ENCODE data around the gene VPS4B.

VPS4B gene

GRCh38 chr18:63410792-63411191, 11.5 kb downstream of the VPS4B start:
- TF ChIP-seq MZF1 (tag by site-specific recombination; IDR thresholded peaks at IDR 0.05; ENCODE audit: borderline replicate concordance), result no peak
- TF ChIP-seq SCRT1 (tag by site-specific recombination; IDR thresholded peaks at IDR 0.05; ENCODE audit: borderline replicate concordance), result peak; percentile 50; the same call in 1 of the 2 replicates
- TF ChIP-seq PRDM1 (tag by site-specific recombination; IDR thresholded peaks at IDR 0.05), result no peak
- TF ChIP-seq ZBTB49 (tag by site-specific recombination; IDR thresholded peaks at IDR 0.05; ENCODE audit: low read depth), result no peak
- peak; percentile 52; the same call in 1 of the 2 replicates for TF ChIP-seq ZNF366 (tag by site-specific recombination; conservative IDR thresholded peaks at IDR 0.05)
- TF ChIP-seq SCRT2 (tag by site-specific recombination; IDR thresholded peaks at IDR 0.05), result peak; percentile 91
- 0 out of 2 replicates have a peak, but pooled peaks have one; percentile 19 for TF ChIP-seq ZNF692 (tag by site-specific recombination; IDR thresholded peaks at IDR 0.05)
- TF ChIP-seq ZNF350 (tag by site-specific recombination; IDR thresholded peaks at IDR 0.05), result no peak
- TF ChIP-seq ZSCAN4 (tag by site-specific recombination; IDR thresholded peaks at IDR 0.05), result no peak
- peak; percentile 62; the same call in 1 of the 2 replicates for TF ChIP-seq FEZF1 (tag by site-specific recombination; IDR thresholded peaks at IDR 0.05)
- 0 out of 2 replicates have a peak, but pooled peaks have one; percentile 20 for TF ChIP-seq SP7 (tag by site-specific recombination; IDR thresholded peaks at IDR 0.05)
- TF ChIP-seq ZNF521 (tag by site-specific recombination; IDR thresholded peaks at IDR 0.05), result no peak
- peak; percentile 59 for TF ChIP-seq PRDM6 (tag by site-specific recombination; IDR thresholded peaks at IDR 0.05)
- ChIA-PET POLR2A (interaction anchor here (0.6 to 2.1 kb wide), 4 partner anchors 11 to 58 kb away, joined by 3 to 14 read pairs (median 3); partner anchors contain the start of gene VPS4B), CTCF (interaction anchor here (0.7 to 1.7 kb wide), 5 partner anchors 11 to 101 kb away, joined by 3 to 5 read pairs (median 4); partner anchors contain the start of gene VPS4B)
- no peaks in the 10 kb centered on the region for H3K9me3 ChIP-seq (ENCODE audit: control insufficient read depth, insufficient read depth, low read depth, low read length)
- H3K4me3 ChIP-seq (ENCODE audit: low read depth, low read length), result no peak overlapping the region
- no peaks in the 10 kb centered on the region for H3K4me1 ChIP-seq (ENCODE audit: control insufficient read depth, insufficient read depth, low read length)
- no peak overlapping the region for H3K27ac ChIP-seq (ENCODE audit: extremely low read depth, low read depth, low read length)
- H3K36me3 ChIP-seq (ENCODE audit: control insufficient read depth in 2 of 2, insufficient read depth in 1 of 2, low read length in 2 of 2), result peaks cover 41 to 60% of the 10 kb centered on the region in 2 experiments

- ChIA-PET CTCF (interaction anchor here (0.6 to 1.0 kb wide), 2 partner anchors 12 to 45 kb away, joined by 3 to 4 read pairs; no protein-coding TSS in a partner anchor), POLR2A (interaction anchor here (2.1 kb wide), 1 partner anchor 13 kb away, joined by 14 read pairs; the partner anchor contains the start of gene VPS4B)
- no peak overlapping the region for H3K4me3 ChIP-seq (ENCODE audit: low read depth, low read length)
- H3K27ac ChIP-seq (ENCODE audit: extremely low read depth, low read depth, low read length), result no peak overlapping the region
- peaks cover 48 to 49% of the 10 kb centered on the region in 2 experiments for H3K36me3 ChIP-seq (ENCODE audit: control insufficient read depth in 2 of 2, insufficient read depth in 1 of 2, low read length in 2 of 2)
- H3K4me1 ChIP-seq (ENCODE audit: control insufficient read depth, insufficient read depth, low read length), result no peaks in the 10 kb centered on the region
- H3K9me3 ChIP-seq (ENCODE audit: control insufficient read depth, insufficient read depth, low read depth, low read length), result no peaks in the 10 kb centered on the region
- TF ChIP-seq ZNF416 (tag by site-specific recombination; IDR thresholded peaks at IDR 0.05) (no peak), HIC1 (tag by site-specific recombination; IDR thresholded peaks at IDR 0.05) (no peak), ZNF473 (tag by site-specific recombination; IDR thresholded peaks at IDR 0.05) (no peak), ZNF169 (tag by site-specific recombination; IDR thresholded peaks at IDR 0.05) (no peak), ZNF561 (tag by site-specific recombination; IDR thresholded peaks at IDR 0.05; ENCODE audit: borderline replicate concordance) (no peak), PATZ1 (tag by site-specific recombination; IDR thresholded peaks at IDR 0.05) (no peak), ZBTB6 (tag by site-specific recombination; IDR thresholded peaks at IDR 0.05) (no peak), ZNF529 (tag by site-specific recombination; IDR thresholded peaks at IDR 0.05; ENCODE audit: insufficient replicate concordance) (no peak)
These were observed 13.0 kb downstream of the VPS4B start for GRCh38 chr18:63409301-63409700.

Measured in HEK293 (cell line).